GM18517 (cell line): ENCODE results near the gene CYP2C9.
"Not testable (repeated sequence)": the region's sequence is repeated elsewhere in the genome, so short reads cannot be mapped to it uniquely, and the experiment has no call there.

ENCODE experiments used
- ATAC-seq: cut with Tn5 transposase; IDR thresholded peaks from one replicate; pipeline ENCODE4 v1.9.1; 2021; ENCODE audit warnings: mild to moderate bottlenecking, moderate library complexity; ENCODE audit not compliant: unreplicated experiment

CYP2C9 gene

DNA sequence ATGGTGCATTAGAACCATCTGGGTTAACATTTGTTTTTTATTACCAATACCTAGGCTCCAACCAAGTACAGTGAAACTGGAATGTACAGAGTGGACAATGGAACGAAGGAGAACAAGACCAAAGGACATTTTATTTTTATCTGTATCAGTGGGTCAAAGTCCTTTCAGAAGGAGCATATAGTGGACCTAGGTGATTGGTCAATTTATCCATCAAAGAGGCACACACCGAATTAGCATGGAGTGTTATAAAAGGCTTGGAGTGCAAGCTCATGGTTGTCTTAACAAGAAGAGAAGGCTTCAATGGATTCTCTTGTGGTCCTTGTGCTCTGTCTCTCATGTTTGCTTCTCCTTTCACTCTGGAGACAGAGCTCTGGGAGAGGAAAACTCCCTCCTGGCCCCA, at the start of gene CYP2C9:
Gene CYP2C9, plus strand, starts transcription at position 276 of the 400 bp plus-strand sequence. Its CDS starts 25 bp downstream, at position 301.
- ATAC-seq = no peak

- no peak for ATAC-seq
Measured at GRCh38 chr10:94889123-94889522, 49.3 kb upstream of the CYP2C9 start.

- no peak for ATAC-seq
Measured at GRCh38 chr10:94890264-94891022, 48.0 kb upstream of the CYP2C9 start.

- not testable (repeated sequence) for ATAC-seq
Measured at GRCh38 chr10:94898414-94898813, 40.0 kb upstream of the CYP2C9 start.

DNA sequence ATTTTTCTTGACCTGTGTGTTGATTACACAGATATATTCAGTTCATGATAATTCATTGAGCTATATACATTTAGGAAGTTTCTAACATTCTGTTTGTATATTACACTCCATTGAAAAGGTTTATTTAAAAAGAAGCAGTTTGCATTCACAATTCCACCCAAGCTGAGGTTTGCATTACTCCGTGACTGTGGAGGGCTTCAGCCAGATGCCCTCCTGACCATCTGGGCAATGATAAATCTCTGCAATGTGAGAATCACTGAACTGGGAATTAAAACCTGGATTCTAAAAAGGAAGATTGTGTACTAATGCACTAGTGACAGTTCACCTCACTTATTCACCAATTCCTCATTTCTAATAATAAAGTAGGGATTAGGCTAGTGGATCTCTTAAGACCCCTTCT, 36.4 kb upstream of the CYP2C9 start:
- no peak for ATAC-seq

GRCh38 chr10:94902570-94902969, 35.9 kb upstream of the CYP2C9 start:
- ATAC-seq = no peak

GRCh38 chr10:94904506-94905148, 33.8 kb upstream of the CYP2C9 start:
- not testable (repeated sequence) for ATAC-seq

- ATAC-seq = no peak
Measured at GRCh38 chr10:94916423-94916822, 22.0 kb upstream of the CYP2C9 start.

DNA sequence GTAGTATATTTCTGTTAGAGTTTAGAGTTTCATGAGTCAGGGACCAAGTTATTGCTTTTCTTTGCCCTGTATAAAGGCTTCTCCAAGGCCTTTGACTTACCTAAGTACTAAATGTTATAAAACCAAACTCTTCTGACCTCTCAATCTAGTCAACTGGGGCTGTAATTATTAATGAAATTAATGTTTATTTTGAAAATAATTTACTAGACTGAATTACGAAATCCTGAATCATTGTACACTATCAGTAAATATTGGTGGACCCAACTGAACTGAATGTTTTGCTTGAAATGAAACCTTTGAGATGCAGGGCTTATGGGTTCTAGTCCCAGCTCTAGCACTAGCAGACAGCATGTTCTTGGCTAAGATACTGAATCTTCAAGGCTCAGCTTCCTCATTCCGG, 1.7 kb upstream of the CYP2C9 start:
- no peak for ATAC-seq

- not testable (repeated sequence) for ATAC-seq
Measured at GRCh38 chr10:94943432-94944103, 5.1 kb downstream of the CYP2C9 start.

GRCh38 chr10:94946181-94946580, 7.7 kb downstream of the CYP2C9 start:
- ATAC-seq = not testable (repeated sequence)

- ATAC-seq = no peak
Measured at GRCh38 chr10:94963901-94964300, 25.4 kb downstream of the CYP2C9 start.

- no peak for ATAC-seq
Measured at GRCh38 chr10:94983555-94983954, 45.1 kb downstream of the CYP2C9 start.

DNA sequence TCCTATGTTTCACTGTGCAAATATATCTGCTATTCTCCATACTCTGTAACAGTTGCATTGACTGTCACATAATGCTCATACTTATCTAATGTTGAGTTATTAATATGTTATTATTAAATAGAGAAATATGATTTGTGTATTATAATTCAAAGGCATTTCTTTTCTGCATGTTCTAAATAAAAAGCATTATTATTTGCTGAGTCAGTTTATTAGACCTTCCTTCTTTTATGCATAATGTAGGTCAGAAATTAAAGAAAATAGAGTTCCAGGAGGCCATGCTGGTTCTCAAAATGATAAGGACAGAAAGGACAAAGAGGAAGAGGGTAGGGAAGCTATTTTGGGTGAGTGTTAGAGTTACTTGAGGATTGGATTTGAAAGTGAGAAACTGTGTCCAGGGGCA, 50.7 kb downstream of the CYP2C9 start:
- ATAC-seq = no peak

DNA sequence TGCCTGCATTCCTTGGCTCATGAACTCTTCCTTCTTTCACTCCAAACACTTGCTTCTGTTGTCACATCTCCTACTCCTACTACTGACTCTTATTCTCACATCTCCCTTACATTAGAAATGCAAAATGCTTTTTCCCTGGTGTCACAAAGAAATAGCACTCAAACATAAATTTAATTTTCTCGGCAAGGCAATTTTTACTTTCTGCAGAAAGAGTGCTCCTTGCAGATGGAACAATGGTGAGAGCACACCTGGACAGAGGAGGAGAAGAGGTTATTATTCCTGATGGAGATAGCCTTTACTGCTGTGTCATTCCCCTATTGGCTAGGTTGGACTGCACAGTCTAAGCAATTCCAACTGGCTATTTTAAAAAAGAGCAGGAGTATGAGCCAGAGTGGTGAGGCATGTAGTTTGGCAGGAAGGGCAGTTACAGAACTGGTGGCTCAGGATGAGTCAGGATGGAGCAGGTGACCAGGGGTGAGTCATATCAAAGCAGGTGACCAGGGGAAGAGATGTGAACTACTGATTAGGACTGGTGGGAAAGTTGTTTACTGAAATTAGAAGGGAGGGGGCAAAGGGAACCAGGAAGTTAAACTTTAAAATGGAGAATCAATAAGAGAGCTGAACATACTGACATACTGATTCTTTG, 52.9 kb downstream of the CYP2C9 start:
- ATAC-seq = no peak

DNA sequence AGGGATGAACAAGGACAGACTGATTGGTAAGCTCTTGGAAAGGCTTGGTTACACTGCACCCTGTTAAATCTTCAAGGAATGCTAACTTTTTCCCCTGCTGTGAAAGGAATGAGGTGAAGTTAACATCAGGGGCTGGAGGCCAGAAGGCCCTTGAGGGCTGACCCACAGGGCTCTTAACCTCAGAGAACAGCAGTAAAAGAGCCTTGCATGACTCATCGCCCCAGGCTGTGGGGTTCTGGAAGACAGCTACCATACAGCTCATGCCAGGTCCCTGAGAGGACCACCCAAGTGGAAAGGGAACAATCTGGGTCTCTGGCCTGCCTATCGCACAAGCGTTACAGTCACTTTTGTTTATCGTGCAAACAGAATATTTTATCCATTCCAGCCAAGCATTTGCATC, 54.4 kb downstream of the CYP2C9 start:
- no peak for ATAC-seq

- ATAC-seq = no peak
Measured at GRCh38 chr10:94997741-94998174, 59.3 kb downstream of the CYP2C9 start.

DNA sequence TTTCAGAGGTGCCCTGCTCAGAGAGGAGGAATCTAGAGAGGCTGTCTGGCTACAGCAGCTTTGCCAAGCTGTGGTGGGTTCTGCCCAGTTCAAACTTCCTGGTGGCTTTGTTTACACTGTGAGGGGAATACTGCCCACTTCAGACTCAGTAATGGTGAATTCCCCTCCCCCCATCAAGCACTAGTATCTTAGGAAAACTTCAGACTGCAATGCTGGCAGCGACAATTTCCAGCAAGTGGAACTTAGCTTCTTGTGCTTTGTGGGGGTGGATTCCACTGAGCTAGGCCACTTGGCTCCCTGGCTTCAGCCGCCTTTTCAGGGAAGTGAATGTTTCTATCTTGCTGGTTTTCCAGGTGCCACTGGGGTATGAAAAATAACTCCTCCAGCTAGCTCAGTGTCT, 88.0 kb downstream of the CYP2C9 start:
- ATAC-seq = no peak

DNA sequence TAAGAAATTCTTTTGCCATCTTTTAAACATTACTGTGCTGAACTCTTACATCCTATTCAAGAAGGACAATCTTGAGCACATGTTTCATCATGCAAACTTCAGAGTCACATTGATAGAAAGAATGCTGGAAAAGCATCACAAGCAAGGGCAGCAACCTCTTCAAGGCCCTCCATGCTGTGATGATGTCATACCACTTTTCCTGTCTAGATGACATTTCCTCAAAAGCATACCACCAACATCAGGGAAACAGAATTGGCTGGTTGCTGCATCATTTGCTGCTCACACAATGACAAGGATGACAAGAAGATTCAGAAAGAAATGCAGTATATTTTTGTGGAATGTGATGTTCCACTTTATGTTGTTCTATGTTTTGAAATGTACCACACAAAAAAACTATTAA, 93.2 kb downstream of the CYP2C9 start:
- ATAC-seq = no peak

GRCh38 chr10:95034401-95034800, 95.9 kb downstream of the CYP2C9 start:
- ATAC-seq = no peak
